B cell (primary cell): ENCODE measurements around the gene C5orf52. TPM values are rescaled to one million over a fixed set of nuclear protein-coding genes. Genes with fewer than 3 reads are reported as not detected.

Source experiments
- ATAC-seq: fragments of 200-7000 bp; cut with Tn5 transposase; one replicate; pipeline ENCODE4 v1.10.0; 2021; ENCODE audit warnings: low read depth, mild to moderate bottlenecking, moderate number of reproducible peaks, moderate library complexity
- CTCF ChIA-PET: fragments of 350-600 bp; sonication (Branson Sonifier 250); formaldehyde crosslinking; loops from one replicate; lab custom pipeline; 2021; ENCODE audit warnings: antibody characterized with exemption, inconsistent platforms; lab: Charles Lee
- POLR2A ChIA-PET: fragments of 350-600 bp; sonication (Branson Sonifier 250); formaldehyde crosslinking; loops from one replicate; lab custom pipeline; 2021; ENCODE audit warnings: antibody characterized with exemption; lab: Charles Lee
- DNase-seq: peaks from one replicate; pipeline ENCODE4 v3.0.0; 2013
- H2AFZ ChIP-seq: 2 replicates; pipeline ENCODE4 v1.6.1; 2012; ENCODE audit warnings: mild to moderate bottlenecking, low read depth, low read length; ENCODE audit not compliant: insufficient read depth, poor library complexity, severe bottlenecking
- H3K27ac ChIP-seq, 2 donors: 1 replicate in 1 of 2; 2 replicates in 1 of 2; pipeline ENCODE4 v1.5.1; 2012 to 2013; ENCODE audit warnings: low read length in 2 of 2, mild to moderate bottlenecking in 2 of 2, moderate library complexity in 1 of 2
- H3K27me3 ChIP-seq, 4 experiments: fragments of 200-600 bp in 1 of 4; sonication (generic) in 1 of 4; replicated peaks in 1 of 4; 1 replicate in 2 of 4; 2 replicates in 2 of 4; pipeline versions ENCODE4 v1.6.1 to v1.7.0; 2013 to 2016; ENCODE audit warnings: low read length in 3 of 4, mild to moderate bottlenecking in 2 of 4, mixed read lengths in 1 of 4, moderate library complexity in 1 of 4; ENCODE audit not compliant: insufficient read depth in 4 of 4, control insufficient read depth in 3 of 4; ENCODE audit errors: control extremely low read depth in 1 of 4
- H3K36me3 ChIP-seq, 2 experiments: replicated peaks in 1 of 2; 1 replicate in 1 of 2; 2 replicates in 1 of 2; pipeline versions ENCODE4 v1.6.1 to v1.7.1; 2013; ENCODE audit warnings: low read length in 1 of 2; ENCODE audit not compliant: insufficient read depth in 2 of 2, control insufficient read depth in 1 of 2; ENCODE audit errors: control extremely low read depth in 1 of 2, extremely low read depth in 1 of 2
- H3K4me1 ChIP-seq, 2 donors: fragments of 200-600 bp in 1 of 2; sonication (generic) in 1 of 2; 1 replicate in 1 of 2; 2 replicates in 1 of 2; pipeline versions ENCODE4 v1.5.1 to v1.6.1; 2013 to 2017; ENCODE audit warnings: low read length in 2 of 2; ENCODE audit not compliant: control insufficient read depth in 2 of 2, insufficient read depth in 2 of 2
- H3K4me2 ChIP-seq: replicated peaks from 2 replicates; pipeline ENCODE3; 2012; ENCODE audit warnings: mild to moderate bottlenecking, low read depth, low read length; ENCODE audit not compliant: poor library complexity, severe bottlenecking
- H3K4me3 ChIP-seq, 5 experiments: fragments of 200-600 bp in 1 of 5; sonication (generic) in 1 of 5; 1 replicate in 3 of 5; 2 replicates in 2 of 5; pipeline versions ENCODE4 v1.5.1 to v1.7.0; 2011 to 2016; ENCODE audit warnings: low read length in 4 of 5, mild to moderate bottlenecking in 4 of 5, low read depth in 2 of 5, control low read depth in 1 of 5, moderate library complexity in 1 of 5; ENCODE audit not compliant: insufficient read depth in 1 of 5; ENCODE audit errors: control extremely low read depth in 1 of 5, extremely low read depth in 1 of 5
- H3K79me2 ChIP-seq: fragments of 200-600 bp; sonication (generic); one replicate; pipeline ENCODE4 v1.6.0; 2016; ENCODE audit warnings: low read length; ENCODE audit not compliant: control insufficient read depth, insufficient read depth
- H3K9ac ChIP-seq: fragments of 200-600 bp; sonication (generic); 2 replicates; pipeline ENCODE4 v1.6.1; 2017; ENCODE audit warnings: mild to moderate bottlenecking, low read length, moderate library complexity
- H3K9me3 ChIP-seq, 3 donors: one replicate each; pipeline versions ENCODE4 v1.6.1 to v1.7.1; 2013; ENCODE audit warnings: low read length in 2 of 3; ENCODE audit not compliant: control insufficient read depth in 2 of 3, insufficient read depth in 1 of 3; ENCODE audit errors: control extremely low read depth in 1 of 3
- H4K20me1 ChIP-seq: 2 replicates; pipeline ENCODE4 v1.6.0; 2012; ENCODE audit warnings: mild to moderate bottlenecking, low read length; ENCODE audit not compliant: insufficient read depth, control insufficient read depth, poor library complexity, severe bottlenecking
- H3K27ac Mint-ChIP-seq: one replicate; pipeline ENCODE4 v1.8.0; 2021; ENCODE audit warnings: mixed read lengths
- H3K27me3 Mint-ChIP-seq: one replicate; pipeline ENCODE4 v1.8.0; 2021; ENCODE audit warnings: mixed read lengths
- H3K4me1 Mint-ChIP-seq: one replicate; pipeline ENCODE4 v1.8.0; 2021; ENCODE audit warnings: mixed read lengths
- H3K4me3 Mint-ChIP-seq: one replicate; pipeline ENCODE4 v1.8.0; 2021; ENCODE audit warnings: mixed read lengths
- H3K9me3 Mint-ChIP-seq: one replicate; pipeline ENCODE4 v1.8.0; 2022; ENCODE audit warnings: mixed read lengths; ENCODE audit not compliant: insufficient read depth
- CTCF ChIP-seq: fragments of 200-600 bp; IDR thresholded peaks from one replicate; pipeline ENCODE4 v1.8.0; 2022; ENCODE audit warnings: antibody characterized with exemption, mild to moderate bottlenecking
- EZH2 ChIP-seq: IDR thresholded peaks from 2 replicates; pipeline ENCODE4 v1.6.1; 2012; ENCODE audit warnings: borderline replicate concordance, low read depth, mild to moderate bottlenecking, moderate library complexity, low read length; ENCODE audit not compliant: insufficient read depth, poor library complexity, severe bottlenecking
- WGBS: methylation state at CpG from one replicate; pipeline ENCODE4 v1.1.5; 2013; ENCODE audit warnings: missing lambda C conversion rate; ENCODE audit not compliant: insufficient coverage; 5-methylcytosine and 5-hydroxymethylcytosine counted together
- intact Hi-C: fragments of 100-400 bp; cut with micrococcal nuclease; formaldehyde crosslinking; loops from one replicate; pipeline ENCODE4 v1.10.0; 2022
- polyA plus RNA-seq: library from polyadenylated mRNA; depleted of rRNA; stranded (reverse); fragments of >200 nt; gene quantifications from 2 replicates; pipeline ENCODE4 v1.2.3, GENCODE V29; 2012
- total RNA-seq, 2 donors: library from RNA; stranded (reverse); fragments of 120-200 nt in 1 of 2; gene quantifications; 1 replicate in 1 of 2; 2 replicates in 1 of 2; pipeline versions ENCODE4 v1.2.3 to v1.2.4, GENCODE V29; 2013 to 2022

Gene C5orf52
- total and polyA plus RNA-seq, 2 donors (not counting 1 experiment from before 2014, with no cell fraction given) = not detected

- peaks cover 4 to 29% (median 12%) of the 10 kb centered on the region in 3 donors for H3K9me3 ChIP-seq
- peaks cover 20% of the 10 kb centered on the region for H3K79me2 ChIP-seq
- peak overlapping the region; percentile 94 for H2AFZ ChIP-seq
- 30% methylated on average over 61 of the region's 63 CpGs for WGBS
- H3K36me3 ChIP-seq = no peaks in the 10 kb centered on the region
- Mint-ChIP-seq H3K27ac (peak overlapping the region; percentile 90), H3K9me3 (peaks cover 7% of the 10 kb centered on the region), H3K27me3 (no peaks in the 10 kb centered on the region), H3K4me3 (peak overlapping the region; percentile 89), H3K4me1 (peaks cover 42% of the 10 kb centered on the region)
- H3K9ac ChIP-seq = peak overlapping the region; percentile 61
- H4K20me1 ChIP-seq = no peaks in the 10 kb centered on the region
- peak overlapping the region in 4 of 5 experiments; percentile 46 to 60 (median 58) for H3K4me3 ChIP-seq
- no peaks in the 10 kb centered on the region for H3K27me3 ChIP-seq
- ChIA-PET CTCF (interaction anchor here (0.6 to 3.4 kb wide), 18 partner anchors 9 to 220 kb away, joined by 3 to 18 read pairs (median 4); partner anchors contain the start of genes C5orf52 and LSM11), POLR2A (interaction anchor here (0.6 to 1.7 kb wide), 5 partner anchors 8 to 166 kb away, joined by 3 to 5 read pairs (median 4); no protein-coding TSS in a partner anchor)
- peak overlapping the region; percentile 67 to 77 for H3K27ac ChIP-seq
- H3K4me1 ChIP-seq = peaks cover 34 to 36% of the 10 kb centered on the region in 2 donors
- H3K4me2 ChIP-seq = peak overlapping the region; percentile 82
- DNase-seq (peak; percentile 92), ATAC-seq (peak; percentile 97)
- TF ChIP-seq EZH2 (no peak), CTCF (peak; percentile 59)
- intact Hi-C loops = loop anchor here (1.0 to 5.0 kb wide), 4 partner anchors 55 to 149 kb away; partner anchors contain the start of gene LSM11
These were observed 19.5 kb upstream of the C5orf52 start for GRCh38 chr5:157651623-157652376.

- peak within 1 kb of the TSS; percentile 89 for H3K4me3 Mint-ChIP-seq
- H3K27ac ChIP-seq = peak within 1 kb of the TSS; percentile 67 to 77
- intact Hi-C loops = loop anchor here (5.0 kb wide), 1 partner anchor 150 kb away; no protein-coding TSS in a partner anchor
- CTCF ChIA-PET = interaction anchor here (2.1 to 3.4 kb wide), 5 partner anchors 16 to 91 kb away, joined by 6 to 18 read pairs (median 9); partner anchors contain the start of gene LSM11
- peak within 1 kb of the TSS in 4 of 5 experiments; percentile 46 to 60 (median 58) for H3K4me3 ChIP-seq
- H3K27ac Mint-ChIP-seq = peak within 1 kb of the TSS; percentile 90
- WGBS = 97% methylated on average over 10 of the region's 15 CpGs
- TF ChIP-seq CTCF (no peak), EZH2 (no peak)
- H3K9ac ChIP-seq = peak within 1 kb of the TSS; percentile 61
- peaks cover 20% of the 10 kb centered on the region for H3K79me2 ChIP-seq
- POLR2A ChIA-PET = interaction anchor here (1.7 kb wide), 1 partner anchor 167 kb away, joined by 4 read pairs; no protein-coding TSS in a partner anchor
- H3K4me1 Mint-ChIP-seq = peaks cover 40% of the 10 kb centered on the region
- H3K4me2 ChIP-seq = peak within 1 kb of the TSS; percentile 82
- H3K9me3 ChIP-seq = peaks cover 4 to 29% (median 17%) of the 10 kb centered on the region in 3 donors
- no peaks in the 10 kb centered on the region for H3K27me3 Mint-ChIP-seq
- no peak for DNase-seq
- H3K27me3 ChIP-seq = no peaks in the 10 kb centered on the region
- no peaks in the 10 kb centered on the region for H3K36me3 ChIP-seq
- peak within 1 kb of the TSS; percentile 94 for H2AFZ ChIP-seq
- no peaks in the 10 kb centered on the region for H4K20me1 ChIP-seq
- ATAC-seq = no peak
- peaks cover 34 to 36% of the 10 kb centered on the region in 2 donors for H3K4me1 ChIP-seq
- peaks cover 7% of the 10 kb centered on the region for H3K9me3 Mint-ChIP-seq
These were observed 19.0 kb upstream of the C5orf52 start, which contains the start of gene SOX30 for GRCh38 chr5:157652377-157652692. SOX30 (minus strand) TSS chr5:157652438; CDS start chr5:157652078, 360 bp downstream.
